Raji (cell line): ENCODE data around the gene RAB31.

Experiments used
- POLR2A ChIP-seq: IDR thresholded peaks from 2 replicates; pipeline ENCODE4 v1.6.1; 2011; ENCODE audit warnings: low read depth, low read length, control low read depth; ENCODE audit not compliant: insufficient read depth

RAB31 gene

DNA sequence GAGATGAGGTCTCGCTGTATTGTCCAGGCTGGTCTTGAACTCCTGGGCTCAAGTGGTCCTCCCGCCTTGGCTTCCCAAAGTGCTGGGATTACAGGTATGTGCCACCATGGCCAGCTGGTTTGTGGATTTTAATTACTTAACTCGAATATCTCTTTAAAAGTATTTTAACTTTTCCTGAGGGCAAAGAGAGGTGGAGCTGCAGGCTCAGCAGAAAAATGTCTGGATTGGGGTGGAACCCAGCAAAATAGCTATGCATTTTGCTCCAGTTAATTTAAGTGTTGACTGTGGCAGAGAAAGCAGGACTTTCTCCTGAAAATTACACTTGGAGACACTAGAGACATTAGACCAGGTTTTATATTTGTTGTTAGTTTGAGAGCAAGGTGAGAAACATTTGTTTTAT lies 142.2 kb downstream of the RAB31 start:
- TF ChIP-seq POLR2A: no peak

DNA sequence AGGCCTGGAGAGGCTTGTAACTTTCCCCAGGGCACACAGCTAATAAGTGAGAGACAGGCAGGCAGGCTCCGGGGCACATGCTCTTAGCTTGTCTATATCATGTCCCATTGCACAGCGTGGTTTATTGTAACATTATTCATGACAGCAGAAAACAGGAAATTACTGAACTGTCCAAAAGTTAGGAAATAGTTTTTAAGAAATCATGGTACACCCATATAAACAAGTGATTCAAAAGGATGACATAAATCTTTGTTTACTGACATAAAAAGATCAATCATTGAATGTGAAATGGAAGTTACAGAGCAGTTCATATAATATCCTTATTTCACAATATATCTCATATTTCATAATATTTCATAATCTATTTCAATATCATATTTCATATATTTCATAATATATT lies 143.4 kb downstream of the RAB31 start:
- TF ChIP-seq POLR2A: no peak

DNA sequence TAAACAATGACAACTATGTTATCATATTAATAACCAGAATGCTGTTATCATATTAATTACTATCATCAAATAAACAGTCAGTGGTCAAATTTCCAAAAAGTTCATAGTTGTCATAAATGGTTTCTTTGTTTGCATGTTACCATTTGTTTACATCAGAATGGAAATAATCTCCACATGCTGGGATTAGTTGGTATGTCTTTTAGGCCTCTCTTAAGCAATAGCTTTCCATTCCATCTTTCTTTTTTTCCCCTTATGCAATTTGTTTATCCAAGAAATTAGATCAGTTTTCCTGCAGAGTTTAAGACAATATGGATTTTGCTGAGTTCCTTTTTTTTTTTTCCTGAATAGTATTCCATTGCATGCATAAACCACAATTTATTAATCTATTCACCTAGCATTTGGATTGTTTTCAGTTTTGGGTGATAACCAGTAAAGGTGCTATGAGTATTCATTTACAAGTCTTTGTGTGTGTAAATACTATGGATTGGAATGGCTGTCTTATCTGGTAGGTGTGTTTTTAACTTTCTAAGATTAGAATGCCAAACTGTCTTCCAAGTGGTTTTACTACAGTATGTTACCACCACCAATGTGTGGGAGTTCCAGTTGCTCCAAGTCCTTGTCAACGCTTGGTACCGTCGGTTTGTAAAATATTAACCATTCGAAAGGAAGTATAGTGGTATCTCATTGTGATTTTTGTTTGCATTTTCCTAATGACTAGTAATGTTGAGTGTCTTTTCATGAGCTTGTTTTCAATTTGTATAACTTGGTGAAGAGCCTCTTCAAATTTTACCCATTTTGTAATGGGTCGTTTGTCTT lies 144.4 kb downstream of the RAB31 start:
- TF ChIP-seq POLR2A: no peak

- TF ChIP-seq POLR2A: no peak
Observed at GRCh38 chr18:9854801-9855676, 146.9 kb downstream of the RAB31 start.

- no peak for TF ChIP-seq POLR2A
Observed at GRCh38 chr18:9855681-9856080, 147.6 kb downstream of the RAB31 start.

DNA sequence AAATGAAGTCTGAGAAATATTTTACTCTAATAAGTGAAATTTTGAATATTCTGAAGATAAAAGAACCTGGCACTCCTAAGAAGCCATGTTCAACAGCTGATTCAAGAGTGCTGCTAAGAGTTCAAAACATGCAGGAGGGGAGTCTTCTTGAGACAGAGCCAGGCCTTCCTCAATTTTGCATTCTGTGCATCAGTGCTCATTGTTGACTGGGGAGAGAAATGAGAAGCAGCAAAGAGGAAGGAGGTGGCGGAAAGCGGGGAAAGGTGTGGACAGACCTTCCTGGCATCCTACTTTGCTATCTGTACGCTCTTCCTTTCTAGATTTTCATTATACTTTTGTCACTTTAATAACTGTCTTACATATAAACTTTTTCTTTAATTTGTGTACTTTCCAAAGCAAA lies 148.0 kb downstream of the RAB31 start:
- no peak for TF ChIP-seq POLR2A

GRCh38 chr18:9858642-9859041 lies 150.5 kb downstream of the RAB31 start:
- TF ChIP-seq POLR2A: no peak

DNA sequence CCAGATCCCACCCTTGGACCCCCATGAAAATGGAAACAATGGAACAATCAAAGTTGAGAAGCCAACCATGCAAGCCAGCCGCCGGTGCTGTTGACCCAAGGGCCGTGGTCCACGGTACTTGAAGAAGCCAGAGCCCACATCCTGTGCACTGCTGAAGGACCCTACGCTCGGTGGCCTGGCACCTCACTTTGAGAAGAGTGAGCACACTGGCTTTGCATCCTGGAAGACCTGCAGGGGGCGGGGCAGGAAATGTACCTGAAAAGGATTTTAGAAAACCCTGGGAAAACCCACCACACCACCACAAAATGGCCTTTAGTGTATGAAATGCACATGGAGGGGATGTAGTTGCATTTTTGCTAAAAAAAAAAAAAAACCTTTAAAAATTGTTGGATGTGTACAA lies 151.1 kb downstream of the RAB31 start:
- TF ChIP-seq POLR2A: no peak

DNA sequence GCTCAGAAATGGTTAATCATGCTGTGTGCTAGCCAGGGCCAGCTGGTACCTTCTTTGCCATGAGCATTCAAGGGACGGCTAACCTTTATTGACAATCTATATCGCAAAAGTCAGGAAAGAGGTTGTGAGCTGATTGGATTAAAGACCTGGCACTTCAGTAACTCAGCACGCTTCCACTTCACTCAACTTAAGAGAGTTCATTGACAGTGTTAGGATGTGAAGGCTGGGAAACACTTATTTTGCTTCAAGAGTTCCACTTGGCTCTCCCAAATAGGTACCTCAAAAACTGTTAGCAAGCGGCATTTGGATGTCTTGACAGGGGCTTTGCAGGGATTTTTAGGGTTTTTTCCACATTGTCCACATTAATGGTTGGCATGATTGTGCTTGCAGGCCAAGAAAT lies 152.6 kb downstream of the RAB31 start:
- TF ChIP-seq POLR2A: no peak

- no peak for TF ChIP-seq POLR2A
Observed at GRCh38 chr18:9861157-9861556, 153.1 kb downstream of the RAB31 start.

GRCh38 chr18:9861933-9862332 lies 153.8 kb downstream of the RAB31 start:
- no peak for TF ChIP-seq POLR2A

- TF ChIP-seq POLR2A: no peak
Observed at GRCh38 chr18:9862686-9863085, 154.6 kb downstream of the RAB31 start.

DNA sequence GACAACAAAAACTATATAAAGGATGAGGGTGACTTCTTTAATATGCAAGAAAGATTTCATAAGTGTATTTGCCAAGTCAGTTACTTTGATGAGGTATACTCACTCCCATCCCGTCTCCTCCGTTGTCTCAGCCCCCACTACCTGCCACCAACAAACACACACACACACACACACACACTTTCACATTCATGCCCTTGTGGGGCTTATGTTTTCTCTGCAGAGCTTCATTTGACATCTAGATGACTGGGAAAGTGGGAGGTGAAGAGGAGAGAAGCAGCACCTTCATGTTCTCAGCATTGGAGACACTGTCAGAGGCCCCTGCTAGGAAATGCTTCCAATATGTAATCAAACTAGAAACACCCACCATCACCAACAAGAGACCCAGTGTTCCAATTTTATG lies 155.2 kb downstream of the RAB31 start:
- no peak for TF ChIP-seq POLR2A

DNA sequence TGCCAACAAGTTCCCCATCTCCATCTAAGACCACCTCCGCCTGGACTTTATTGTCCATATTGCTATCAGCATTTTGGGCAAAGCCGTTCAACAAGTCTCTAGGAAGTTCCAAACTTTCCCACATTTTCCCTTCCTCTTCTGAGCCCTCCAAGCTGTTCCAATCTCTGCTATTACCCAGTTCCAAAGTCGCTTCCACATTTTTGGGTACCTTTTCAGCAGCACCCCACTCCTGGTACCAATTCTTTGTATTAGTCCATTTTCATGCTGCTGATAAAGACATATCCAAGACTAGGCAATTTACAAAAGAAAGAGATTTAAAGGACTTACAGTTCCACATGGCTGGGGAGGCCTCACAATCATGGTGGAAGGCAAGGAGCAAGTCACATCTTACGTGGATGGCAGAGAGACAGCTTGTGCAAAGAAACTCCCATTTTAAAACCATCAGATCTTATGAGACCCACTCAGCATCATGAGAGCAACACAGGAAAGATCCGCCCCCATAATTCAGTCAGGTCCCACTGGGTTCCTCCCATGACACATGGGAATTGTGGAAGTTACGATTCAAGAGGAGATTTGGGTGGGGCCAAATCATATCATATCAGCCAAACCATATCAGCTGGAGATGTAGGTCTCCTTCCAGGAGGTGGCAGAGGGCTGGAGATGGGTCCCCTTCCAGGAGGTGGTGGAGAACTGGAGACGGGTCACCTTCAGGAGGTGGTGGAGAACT lies 157.8 kb downstream of the RAB31 start:
- TF ChIP-seq POLR2A: no peak

DNA sequence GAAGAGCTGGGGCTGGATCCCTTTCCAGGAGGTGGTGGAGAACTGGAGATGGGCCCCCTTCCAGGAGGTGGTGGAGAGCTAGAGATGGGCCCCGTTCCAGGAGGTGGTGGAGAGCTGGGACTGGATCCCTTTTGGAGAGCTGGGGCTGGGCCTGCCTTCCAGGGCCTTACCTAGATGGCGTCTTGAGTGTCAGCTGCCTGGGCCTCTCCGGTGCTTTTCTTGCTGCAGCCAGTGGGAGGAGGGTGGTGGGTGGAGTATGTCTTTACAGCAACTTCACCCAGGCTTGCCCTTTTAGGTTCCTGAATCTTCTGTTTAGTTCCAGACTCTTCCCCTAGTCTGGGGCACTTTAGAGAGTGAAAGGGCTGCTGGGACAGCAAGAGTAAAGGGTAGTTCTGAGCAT lies 158.5 kb downstream of the RAB31 start:
- no peak for TF ChIP-seq POLR2A
